ENCODE results near the gene HOXA4.

GRCh38 chr7:27095050-27095896 lies 35.3 kb downstream of the HOXA4 start:
- no peak for TF ChIP-seq POLR2A (IDR thresholded peaks at IDR 0.05; ENCODE audit: control extremely low read depth in 1 of 2, low read depth in 2 of 2, low read length in 2 of 2)
- no peak for TF ChIP-seq TAF1 (IDR thresholded peaks at IDR 0.05; ENCODE audit: low read depth, low read length)
- no peak for TF ChIP-seq JUN (IDR thresholded peaks at IDR 0.05; ENCODE audit: low read depth, low read length)
- no peak for TF ChIP-seq CTCF (IDR thresholded peaks at IDR 0.05; ENCODE audit: control extremely low read depth in 1 of 3, insufficient read depth in 1 of 3, low read depth in 1 of 3, low read length in 3 of 3)
- no peak for TF ChIP-seq CREB1 (IDR thresholded peaks at IDR 0.05)
- TF ChIP-seq RFX5 (IDR thresholded peaks at IDR 0.05; ENCODE audit: borderline replicate concordance, low read depth, low read length): no peak
- TF ChIP-seq CBX5 (IDR thresholded peaks at IDR 0.05; ENCODE audit: low read depth, low read length): no peak
- TF ChIP-seq TEAD4 (IDR thresholded peaks at IDR 0.05; ENCODE audit: low read depth, low read length): no peak
- TF ChIP-seq RXRA (IDR thresholded peaks at IDR 0.05; ENCODE audit: insufficient read depth, low read depth, low read length): no peak
- no peak for TF ChIP-seq EP300 (IDR thresholded peaks at IDR 0.05; ENCODE audit: borderline replicate concordance in 1 of 2, low read depth in 2 of 2, low read length in 2 of 2)
